Activated CD8-positive, alpha-beta T cell treated with anti-CD3 and anti-CD28 coated beads for 36 hours (primary cell): ENCODE results near the gene EWSR1. TPM values are rescaled to one million over a fixed set of nuclear protein-coding genes. Genes with fewer than 3 reads are reported as not detected.

ENCODE experiments used
- ATAC-seq: fragments of 200-7000 bp; cut with Tn5 transposase; one replicate; pipeline ENCODE4 v1.10.0; 2021; ENCODE audit warnings: mild to moderate bottlenecking, moderate library complexity
- CTCF ChIA-PET: fragments of 350-600 bp; sonication (Branson Sonifier 250); formaldehyde crosslinking; loops from one replicate; lab custom pipeline; 2021; ENCODE audit warnings: antibody characterized with exemption; lab: Charles Lee
- POLR2A ChIA-PET: fragments of 350-600 bp; sonication (Branson Sonifier 250); formaldehyde crosslinking; loops from one replicate; lab custom pipeline; 2021; ENCODE audit warnings: antibody characterized with exemption; lab: Charles Lee
- DNase-seq: peaks from one replicate; pipeline ENCODE4 v3.0.0-alpha.2; 2020
- H3K27ac Mint-ChIP-seq: one replicate; pipeline ENCODE4 v1.8.0; 2021; ENCODE audit warnings: mild to moderate bottlenecking, mixed read lengths
- H3K27me3 Mint-ChIP-seq: one replicate; pipeline ENCODE4 v1.8.0; 2021; ENCODE audit warnings: mixed read lengths
- H3K36me3 Mint-ChIP-seq: one replicate; pipeline ENCODE4 v1.8.0; 2021; ENCODE audit warnings: low read depth, mixed read lengths
- H3K4me1 Mint-ChIP-seq: one replicate; pipeline ENCODE4 v1.8.0; 2021; ENCODE audit warnings: low read depth, mixed read lengths
- H3K4me3 Mint-ChIP-seq: one replicate; pipeline ENCODE4 v1.8.0; 2021; ENCODE audit warnings: mild to moderate bottlenecking, moderate library complexity, mixed read lengths
- H3K9me3 Mint-ChIP-seq: one replicate; pipeline ENCODE4 v1.8.0; 2021; ENCODE audit warnings: mixed read lengths
- intact Hi-C: fragments of 100-400 bp; cut with micrococcal nuclease; formaldehyde crosslinking; loops from one replicate; pipeline ENCODE4 v1.10.0; 2022
- total RNA-seq, 2 experiments: library from RNA; stranded (reverse); gene quantifications; one replicate each; pipeline ENCODE4 v1.2.3, GENCODE V29; 2021
- TF ChIP-seq, protein P1 (sequence below): fragments of 200-600 bp; IDR thresholded peaks from one replicate; pipeline ENCODE4 v1.8.0; 2022; ENCODE audit warnings: antibody characterized with exemption, mild to moderate bottlenecking

EWSR1 gene
- total RNA-seq, 2 experiments from 2014 or later: 307 to 315 TPM

DNA sequence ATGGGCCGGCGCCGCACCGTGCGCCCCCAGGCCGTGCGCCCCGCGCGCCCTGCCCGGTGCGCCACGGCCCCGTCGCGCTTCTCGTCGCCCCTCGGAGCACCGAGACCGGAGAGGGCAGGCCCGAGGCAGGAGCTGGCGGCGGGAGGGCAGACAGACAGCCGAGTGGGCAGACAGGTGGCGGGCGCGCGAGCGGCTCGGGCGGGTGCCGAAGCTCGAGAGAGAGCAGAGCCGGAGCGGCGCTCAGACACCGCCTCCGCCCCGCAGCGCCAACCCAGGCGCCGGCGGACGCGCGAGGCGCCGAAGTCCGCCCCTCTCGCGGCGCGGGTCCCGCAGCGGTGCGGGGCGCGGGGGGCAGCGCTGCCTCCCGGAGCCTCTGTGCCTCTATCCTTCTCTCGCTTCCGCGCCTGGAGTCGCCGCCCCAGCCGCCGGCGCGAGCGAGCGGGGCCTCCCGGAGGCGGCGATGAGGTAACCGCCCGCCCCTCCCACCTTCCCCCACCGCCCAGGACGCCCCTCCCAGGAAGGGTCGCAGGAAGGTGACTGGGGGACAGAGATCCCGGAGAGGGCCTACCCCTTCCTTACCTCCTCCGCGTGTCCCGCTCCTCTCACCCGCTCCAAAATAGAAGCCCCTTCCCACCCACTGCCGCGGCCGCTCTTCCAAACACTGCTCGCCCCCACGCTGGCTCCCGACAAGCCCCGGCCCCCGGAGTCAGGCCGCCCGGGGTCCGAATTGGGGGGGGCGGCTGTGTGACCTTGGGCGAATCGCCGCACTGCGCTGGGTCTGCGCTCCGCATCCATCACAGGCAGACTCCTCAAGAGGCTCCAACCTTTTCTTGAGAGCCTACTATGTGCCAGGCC is 47.4 kb downstream of the EWSR1 start, which contains the start of gene RASL10A:
RASL10A (minus strand) TSS at position 412 of the 855 bp plus-strand sequence. CDS start 451 bp downstream, outside the sequence.
- H3K27me3 Mint-ChIP-seq: peaks cover 43% of the 10 kb centered on the region
- H3K9me3 Mint-ChIP-seq: no peaks in the 10 kb centered on the region
- intact Hi-C loops: no loop called here
- no peaks in the 10 kb centered on the region for H3K36me3 Mint-ChIP-seq
- ATAC-seq (peak; percentile 11), DNase-seq (no peak)
- no peak within 1 kb of the TSS for H3K27ac Mint-ChIP-seq
- ChIA-PET POLR2A (interaction anchor here (0.6 to 0.7 kb wide), 2 partner anchors 11 to 39 kb away, joined by 3 to 4 read pairs; no protein-coding TSS in a partner anchor), CTCF (no interaction called here)
- TF ChIP-seq, protein P1, sequence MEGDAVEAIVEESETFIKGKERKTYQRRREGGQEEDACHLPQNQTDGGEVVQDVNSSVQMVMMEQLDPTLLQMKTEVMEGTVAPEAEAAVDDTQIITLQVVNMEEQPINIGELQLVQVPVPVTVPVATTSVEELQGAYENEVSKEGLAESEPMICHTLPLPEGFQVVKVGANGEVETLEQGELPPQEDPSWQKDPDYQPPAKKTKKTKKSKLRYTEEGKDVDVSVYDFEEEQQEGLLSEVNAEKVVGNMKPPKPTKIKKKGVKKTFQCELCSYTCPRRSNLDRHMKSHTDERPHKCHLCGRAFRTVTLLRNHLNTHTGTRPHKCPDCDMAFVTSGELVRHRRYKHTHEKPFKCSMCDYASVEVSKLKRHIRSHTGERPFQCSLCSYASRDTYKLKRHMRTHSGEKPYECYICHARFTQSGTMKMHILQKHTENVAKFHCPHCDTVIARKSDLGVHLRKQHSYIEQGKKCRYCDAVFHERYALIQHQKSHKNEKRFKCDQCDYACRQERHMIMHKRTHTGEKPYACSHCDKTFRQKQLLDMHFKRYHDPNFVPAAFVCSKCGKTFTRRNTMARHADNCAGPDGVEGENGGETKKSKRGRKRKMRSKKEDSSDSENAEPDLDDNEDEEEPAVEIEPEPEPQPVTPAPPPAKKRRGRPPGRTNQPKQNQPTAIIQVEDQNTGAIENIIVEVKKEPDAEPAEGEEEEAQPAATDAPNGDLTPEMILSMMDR: no peak
- H3K4me1 Mint-ChIP-seq: peaks cover 27% of the 10 kb centered on the region
- peak within 1 kb of the TSS; percentile 40 for H3K4me3 Mint-ChIP-seq

DNA sequence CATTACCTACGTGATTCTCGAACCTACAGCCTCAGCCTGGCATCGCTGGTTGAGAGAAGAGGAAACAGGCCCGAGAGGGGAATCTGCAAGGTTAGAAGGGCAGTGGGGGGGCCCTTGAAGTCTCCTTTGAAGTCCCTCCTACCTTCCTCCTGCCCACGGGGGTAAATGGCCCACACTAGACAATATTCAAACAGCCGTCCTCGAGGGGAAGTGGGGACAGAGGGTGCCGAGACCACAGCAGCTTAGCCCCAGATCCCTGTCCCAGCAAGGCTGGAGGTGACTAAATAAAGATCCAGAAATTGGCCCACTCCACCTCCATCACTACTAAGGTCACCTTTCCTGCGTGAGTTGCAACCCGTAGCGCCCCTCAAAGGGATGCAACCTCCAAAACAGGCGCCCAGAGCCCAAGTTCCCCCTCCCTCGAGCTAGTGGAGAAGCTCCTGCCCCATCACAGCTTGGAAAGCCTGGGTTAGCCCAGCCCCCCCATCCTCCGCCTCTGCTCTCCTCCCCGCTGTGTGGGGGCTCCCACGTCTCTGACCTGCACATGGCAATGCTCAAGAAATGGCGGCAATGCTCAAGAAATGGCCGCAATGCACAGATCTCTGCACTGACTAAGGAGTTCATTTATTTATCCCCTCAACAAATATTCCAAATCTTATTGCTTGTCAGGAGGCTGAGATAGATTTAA is 48.2 kb downstream of the EWSR1 start:
- H3K27me3 Mint-ChIP-seq: peaks cover 41% of the 10 kb centered on the region
- no peaks in the 10 kb centered on the region for H3K9me3 Mint-ChIP-seq
- no peak overlapping the region for H3K4me3 Mint-ChIP-seq
- no peaks in the 10 kb centered on the region for H3K36me3 Mint-ChIP-seq
- TF ChIP-seq, protein P1: no peak
- DNase-seq (no peak), ATAC-seq (no peak)
- no peak overlapping the region for H3K27ac Mint-ChIP-seq
- H3K4me1 Mint-ChIP-seq: peaks cover 20% of the 10 kb centered on the region
- POLR2A ChIA-PET: interaction anchor here (0.6 to 0.7 kb wide), 2 partner anchors 26 to 46 kb away, joined by 3 to 4 read pairs; no protein-coding TSS in a partner anchor
- CTCF ChIA-PET: interaction anchor here (1.2 to 1.9 kb wide), 3 partner anchors 9 to 100 kb away, joined by 3 to 6 read pairs (median 4); partner anchors contain the start of gene GAS2L1
- intact Hi-C loops: no loop called here

DNA sequence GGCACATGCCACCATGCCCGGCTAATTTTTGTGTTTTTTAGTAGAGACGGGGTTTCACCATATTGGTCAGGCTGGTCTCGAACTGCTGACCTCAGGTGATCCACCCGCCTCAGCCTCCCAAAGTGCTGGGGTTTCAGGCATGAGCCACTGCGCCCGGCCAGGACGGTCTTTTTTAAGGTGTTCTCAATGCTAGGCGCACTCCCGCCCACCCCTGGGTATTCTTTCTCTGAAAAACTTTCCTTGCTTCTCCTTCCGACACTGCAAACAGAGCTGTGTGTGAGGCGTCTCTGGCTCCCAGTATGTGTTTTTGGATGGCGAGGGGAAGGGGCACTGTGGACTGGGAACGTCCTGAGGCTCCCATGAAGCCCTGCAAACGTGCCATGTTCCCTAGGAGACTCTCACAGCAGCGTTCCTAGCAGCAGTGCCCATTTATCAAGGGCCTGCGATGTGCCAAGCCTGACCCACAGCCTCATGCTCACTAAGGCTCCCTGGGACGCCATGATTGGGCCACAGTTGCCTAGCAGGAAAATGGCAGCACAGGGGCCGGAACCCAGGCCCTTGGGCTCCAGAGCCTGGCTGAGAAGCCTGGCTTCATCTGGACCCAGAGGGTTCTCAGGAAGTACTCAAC is 49.9 kb downstream of the EWSR1 start:
- no peak overlapping the region for H3K4me3 Mint-ChIP-seq
- H3K27me3 Mint-ChIP-seq: peaks cover 32% of the 10 kb centered on the region
- ATAC-seq (no peak), DNase-seq (no peak)
- H3K27ac Mint-ChIP-seq: no peak overlapping the region
- intact Hi-C loops: no loop called here
- ChIA-PET CTCF (interaction anchor here (0.8 to 1.9 kb wide), 3 partner anchors 11 to 98 kb away, joined by 3 to 6 read pairs (median 3); partner anchors contain the start of gene GAS2L1), POLR2A (interaction anchor here (0.8 kb wide), 1 partner anchor 51 kb away, joined by 3 read pairs; no protein-coding TSS in a partner anchor)
- H3K4me1 Mint-ChIP-seq: peaks cover 19% of the 10 kb centered on the region
- H3K9me3 Mint-ChIP-seq: no peaks in the 10 kb centered on the region
- TF ChIP-seq, protein P1: no peak
- H3K36me3 Mint-ChIP-seq: no peaks in the 10 kb centered on the region

DNA sequence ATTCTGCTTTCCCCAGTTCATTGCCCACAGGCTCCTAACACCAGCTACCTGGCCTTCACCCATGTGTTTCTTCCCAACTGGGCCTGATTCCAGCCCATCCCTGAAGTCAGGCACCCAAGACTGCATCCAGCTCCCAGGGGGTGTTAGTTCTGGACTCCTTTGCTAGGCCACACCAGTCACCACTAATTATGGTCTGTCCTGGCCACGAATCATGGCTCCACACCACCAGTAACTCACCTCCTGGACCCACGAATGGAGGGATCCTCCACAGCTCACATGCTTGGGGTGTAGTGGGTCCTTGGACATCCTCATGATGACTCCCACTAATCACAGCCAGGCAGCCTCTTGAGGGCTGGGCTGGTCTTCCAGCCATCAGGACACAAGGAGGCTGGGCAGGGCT is 51.0 kb downstream of the EWSR1 start:
- H3K9me3 Mint-ChIP-seq: no peaks in the 10 kb centered on the region
- TF ChIP-seq, protein P1: no peak
- ATAC-seq (no peak), DNase-seq (no peak)
- ChIA-PET CTCF (no interaction called here), POLR2A (no interaction called here)
- H3K36me3 Mint-ChIP-seq: no peaks in the 10 kb centered on the region
- no peak overlapping the region for H3K27ac Mint-ChIP-seq
- H3K4me3 Mint-ChIP-seq: no peak overlapping the region
- intact Hi-C loops: no loop called here
- H3K27me3 Mint-ChIP-seq: peaks cover 20% of the 10 kb centered on the region
- H3K4me1 Mint-ChIP-seq: peaks cover 7% of the 10 kb centered on the region
